HG03039 (cell line): Measurements from ENCODE around the gene LVRN.
"Not testable (repeated sequence)": the region's sequence is repeated elsewhere in the genome, so short reads cannot be mapped to it uniquely, and the experiment has no call there.

Source experiments
- ATAC-seq: cut with Tn5 transposase; IDR thresholded peaks from one replicate; pipeline ENCODE4 v1.9.1; 2021; ENCODE audit warnings: mild to moderate bottlenecking, moderate library complexity; ENCODE audit not compliant: unreplicated experiment

Gene LVRN, protein sequence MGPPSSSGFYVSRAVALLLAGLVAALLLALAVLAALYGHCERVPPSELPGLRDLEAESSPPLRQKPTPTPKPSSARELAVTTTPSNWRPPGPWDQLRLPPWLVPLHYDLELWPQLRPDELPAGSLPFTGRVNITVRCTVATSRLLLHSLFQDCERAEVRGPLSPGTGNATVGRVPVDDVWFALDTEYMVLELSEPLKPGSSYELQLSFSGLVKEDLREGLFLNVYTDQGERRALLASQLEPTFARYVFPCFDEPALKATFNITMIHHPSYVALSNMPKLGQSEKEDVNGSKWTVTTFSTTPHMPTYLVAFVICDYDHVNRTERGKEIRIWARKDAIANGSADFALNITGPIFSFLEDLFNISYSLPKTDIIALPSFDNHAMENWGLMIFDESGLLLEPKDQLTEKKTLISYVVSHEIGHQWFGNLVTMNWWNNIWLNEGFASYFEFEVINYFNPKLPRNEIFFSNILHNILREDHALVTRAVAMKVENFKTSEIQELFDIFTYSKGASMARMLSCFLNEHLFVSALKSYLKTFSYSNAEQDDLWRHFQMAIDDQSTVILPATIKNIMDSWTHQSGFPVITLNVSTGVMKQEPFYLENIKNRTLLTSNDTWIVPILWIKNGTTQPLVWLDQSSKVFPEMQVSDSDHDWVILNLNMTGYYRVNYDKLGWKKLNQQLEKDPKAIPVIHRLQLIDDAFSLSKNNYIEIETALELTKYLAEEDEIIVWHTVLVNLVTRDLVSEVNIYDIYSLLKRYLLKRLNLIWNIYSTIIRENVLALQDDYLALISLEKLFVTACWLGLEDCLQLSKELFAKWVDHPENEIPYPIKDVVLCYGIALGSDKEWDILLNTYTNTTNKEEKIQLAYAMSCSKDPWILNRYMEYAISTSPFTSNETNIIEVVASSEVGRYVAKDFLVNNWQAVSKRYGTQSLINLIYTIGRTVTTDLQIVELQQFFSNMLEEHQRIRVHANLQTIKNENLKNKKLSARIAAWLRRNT

DNA sequence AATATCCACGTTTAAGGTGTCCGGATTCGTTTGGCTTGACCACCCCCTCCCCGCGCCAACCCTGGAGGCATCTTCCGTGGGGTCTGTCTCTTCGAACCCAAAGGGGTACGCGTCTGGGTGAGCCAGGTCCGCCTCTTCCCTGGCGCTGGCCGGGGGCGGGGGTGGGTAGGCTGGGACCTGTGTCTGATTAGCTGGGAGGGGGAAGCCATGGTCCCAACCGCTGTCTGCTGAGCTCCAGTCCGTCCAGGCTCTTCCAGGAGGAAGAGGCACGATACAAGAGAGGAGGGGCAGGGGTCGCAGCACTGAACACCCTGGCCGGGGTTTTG lies at the start of gene LVRN:
LVRN (plus strand) TSS at position 237 of the 326 bp plus-strand sequence. CDS start 143 bp downstream, outside the sequence.
- no peak for ATAC-seq

DNA sequence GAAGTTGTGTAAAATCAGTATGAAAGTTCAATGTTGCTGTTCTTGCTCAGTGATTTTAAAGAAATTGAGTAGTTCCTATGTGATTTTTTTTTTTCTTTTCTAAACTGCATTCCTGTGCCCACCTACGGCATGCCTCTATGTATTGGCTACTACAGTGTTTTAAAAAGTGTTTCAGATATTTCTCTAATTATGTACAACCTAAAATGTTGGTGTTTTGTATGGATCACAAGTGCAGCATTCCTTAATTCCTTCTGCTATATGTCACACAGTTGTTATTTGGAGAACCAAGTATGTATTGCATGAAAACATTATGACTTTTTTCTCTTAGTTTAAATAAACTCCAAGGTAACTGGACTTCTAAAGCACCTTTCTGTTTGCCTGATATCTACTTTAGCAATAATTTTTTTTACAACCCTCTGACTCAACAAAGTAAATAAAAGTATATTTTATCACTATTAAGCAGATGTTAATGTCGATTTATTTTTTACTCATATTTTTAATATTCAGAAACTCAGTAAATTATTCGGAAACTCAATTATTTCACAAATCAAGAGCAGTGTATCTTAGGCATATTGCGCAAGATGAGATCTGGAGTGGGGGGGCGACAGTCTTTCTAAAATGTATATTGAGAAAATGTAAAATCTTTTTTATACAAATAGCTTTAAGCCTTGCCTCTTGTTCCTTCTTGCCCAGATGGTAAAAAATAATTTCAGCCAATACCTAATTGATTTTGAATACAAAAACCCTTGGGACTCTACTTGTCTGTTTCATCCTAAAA lies 48.5 kb upstream of the LVRN start:
- not testable (repeated sequence) for ATAC-seq

DNA sequence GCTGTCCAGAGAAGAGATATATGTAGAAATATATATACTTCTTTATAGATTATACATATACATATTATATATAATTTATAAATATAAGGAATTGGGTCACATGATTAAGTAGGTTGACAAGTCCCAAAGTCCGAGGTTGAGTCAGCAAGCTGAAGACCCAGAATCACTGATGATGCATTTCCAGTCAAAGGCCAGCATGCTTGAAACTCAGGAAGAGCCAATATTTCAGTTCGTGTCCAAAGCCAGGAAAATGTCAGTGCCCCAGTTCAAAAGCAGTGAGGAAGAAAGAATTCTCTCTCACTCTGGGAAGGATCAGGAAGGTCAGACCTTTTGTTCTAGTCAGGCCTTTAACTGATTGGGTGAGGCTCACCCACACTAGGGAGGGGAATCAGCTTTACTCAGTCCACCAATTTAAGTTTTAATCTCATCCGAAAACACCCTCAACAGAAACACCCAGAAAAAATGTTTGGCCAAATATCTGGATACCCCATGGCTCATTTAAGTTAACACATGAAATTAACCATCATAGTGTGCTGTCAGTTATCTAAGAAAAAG lies 42.0 kb upstream of the LVRN start:
- no peak for ATAC-seq

DNA sequence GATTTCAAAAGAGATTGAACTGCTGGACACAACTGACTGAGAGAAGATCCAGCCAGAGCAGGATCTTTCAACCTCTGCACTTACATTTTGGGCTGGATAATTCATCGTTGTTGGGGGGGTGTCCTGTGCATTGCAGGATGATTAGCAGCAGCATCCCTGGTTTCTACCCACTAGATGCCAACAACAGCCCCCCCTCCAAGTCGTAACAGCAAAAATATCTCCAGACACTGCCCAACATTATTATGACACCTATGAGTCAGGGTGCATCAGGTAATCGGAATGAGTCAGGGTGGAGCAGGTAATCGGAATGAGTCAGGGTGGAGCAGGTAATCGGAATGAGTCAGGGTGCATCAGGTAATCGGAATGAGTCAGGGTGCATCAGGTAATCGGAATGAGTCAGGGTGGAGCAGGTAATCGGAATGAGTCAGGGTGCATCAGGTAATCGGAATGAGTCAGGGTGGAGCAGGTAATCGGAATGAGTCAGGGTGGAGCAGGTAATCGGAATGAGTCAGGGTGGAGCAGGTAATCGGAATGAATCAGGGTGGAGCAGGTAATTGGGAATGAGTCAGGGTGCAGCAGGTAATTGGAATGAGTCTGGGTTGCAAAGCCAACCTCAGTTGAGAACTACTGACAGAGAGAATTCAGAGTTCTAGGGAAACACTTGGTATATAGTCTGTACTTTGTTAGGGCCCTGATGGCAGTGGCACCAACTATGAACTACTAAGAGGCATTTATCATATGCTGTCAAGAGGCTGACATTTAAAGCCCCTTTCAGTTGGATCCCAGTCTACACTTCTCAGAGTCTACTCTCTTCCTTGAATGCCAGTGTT lies 33.5 kb upstream of the LVRN start:
- ATAC-seq: not testable (repeated sequence)

DNA sequence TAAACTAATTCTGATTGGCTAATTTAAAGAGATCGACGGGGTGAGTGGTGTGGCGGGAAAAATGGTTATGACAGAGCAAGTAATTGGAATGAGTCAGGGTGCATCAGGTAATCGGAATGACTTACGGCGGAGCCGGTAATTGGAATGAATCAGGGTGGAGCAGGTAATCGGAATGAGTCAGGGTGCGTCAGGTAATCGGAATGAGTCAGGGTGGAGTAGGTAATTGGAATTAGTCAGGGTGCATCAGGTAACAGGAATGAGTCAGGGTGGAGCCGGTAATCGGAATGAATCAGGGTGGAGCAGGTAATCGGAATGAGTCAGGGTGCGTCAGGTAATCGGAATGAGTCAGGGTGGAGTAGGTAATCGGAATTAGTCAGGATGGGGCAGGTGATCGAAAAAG lies 32.1 kb upstream of the LVRN start:
- not testable (repeated sequence) for ATAC-seq

DNA sequence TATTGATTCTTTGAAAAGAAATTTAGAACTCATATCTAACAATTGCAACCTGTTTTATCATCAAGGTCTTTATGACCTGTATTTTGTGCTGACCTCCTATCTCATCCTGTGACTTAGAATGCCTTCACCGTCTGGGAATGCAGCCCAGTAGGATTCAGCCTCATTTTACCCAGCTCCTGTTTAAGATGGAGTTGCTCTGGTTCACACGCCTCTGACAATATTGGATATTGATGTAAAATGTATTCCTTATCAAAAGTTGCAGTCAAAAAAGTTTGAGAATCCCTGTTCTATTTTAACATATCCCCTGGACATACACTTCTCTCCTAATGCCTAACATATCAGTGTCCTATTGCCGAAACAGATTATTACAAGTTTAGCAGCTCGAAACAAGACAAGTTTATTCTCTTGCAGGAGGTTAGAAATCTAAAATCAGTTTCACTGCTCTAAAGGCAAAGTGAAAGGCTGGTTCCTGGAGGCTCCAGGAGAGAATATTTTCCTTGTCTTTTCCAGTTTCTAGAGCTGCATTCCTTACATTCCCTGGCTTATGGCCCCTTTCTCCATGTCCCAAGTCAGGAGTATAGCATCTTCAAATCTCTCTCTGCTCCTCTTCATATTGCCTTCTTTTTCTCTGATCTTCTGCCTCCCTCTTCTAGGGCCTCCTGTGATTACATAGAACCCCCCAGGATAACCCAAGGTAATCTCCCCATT lies 31.5 kb upstream of the LVRN start:
- ATAC-seq: no peak

DNA sequence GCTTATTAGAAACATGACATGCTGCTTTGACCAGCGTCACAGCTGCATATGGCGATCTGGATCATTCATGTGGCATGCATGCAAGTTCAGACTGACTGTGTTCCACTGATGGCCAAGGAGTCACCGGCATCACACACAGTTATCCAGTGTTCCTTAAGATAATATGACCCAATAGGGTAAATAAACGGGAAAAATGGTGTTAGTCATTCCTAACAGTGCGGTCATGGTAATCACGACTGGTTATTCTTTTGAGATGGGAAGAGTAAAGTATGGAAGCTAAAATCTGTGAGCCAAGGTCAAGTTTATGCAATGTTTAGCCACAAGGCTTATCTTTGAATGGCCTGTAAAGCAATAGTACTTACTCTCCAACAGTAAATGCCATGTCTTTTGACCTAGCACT lies 29.3 kb upstream of the LVRN start:
- no peak for ATAC-seq

DNA sequence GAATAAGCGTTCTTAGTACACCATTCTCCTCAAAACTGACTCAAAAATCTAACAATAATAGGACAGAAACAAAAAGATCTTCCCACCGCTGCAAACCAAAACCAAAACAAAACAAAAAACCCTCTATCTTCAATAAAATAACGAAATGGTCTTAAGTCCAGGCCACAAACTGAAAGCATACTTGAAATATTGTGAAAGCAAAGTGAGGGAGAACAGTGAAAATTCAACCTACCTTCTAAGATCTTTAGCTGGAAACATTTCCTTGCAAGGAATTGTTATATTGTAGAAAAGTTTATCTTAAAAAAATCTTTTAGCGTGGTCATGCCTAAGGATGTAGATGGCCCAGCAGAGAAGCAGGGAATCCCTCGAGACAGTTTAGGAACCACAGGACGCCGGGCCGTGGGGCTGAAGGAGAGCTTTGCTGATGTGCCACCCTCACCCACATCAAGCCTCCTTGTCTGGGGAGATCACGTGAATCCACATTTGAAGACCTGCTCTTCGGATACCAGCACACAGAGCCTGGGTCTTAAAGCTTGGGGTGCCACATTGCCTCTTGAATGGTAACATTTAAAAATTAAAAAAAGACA lies 27.8 kb upstream of the LVRN start:
- ATAC-seq: no peak

DNA sequence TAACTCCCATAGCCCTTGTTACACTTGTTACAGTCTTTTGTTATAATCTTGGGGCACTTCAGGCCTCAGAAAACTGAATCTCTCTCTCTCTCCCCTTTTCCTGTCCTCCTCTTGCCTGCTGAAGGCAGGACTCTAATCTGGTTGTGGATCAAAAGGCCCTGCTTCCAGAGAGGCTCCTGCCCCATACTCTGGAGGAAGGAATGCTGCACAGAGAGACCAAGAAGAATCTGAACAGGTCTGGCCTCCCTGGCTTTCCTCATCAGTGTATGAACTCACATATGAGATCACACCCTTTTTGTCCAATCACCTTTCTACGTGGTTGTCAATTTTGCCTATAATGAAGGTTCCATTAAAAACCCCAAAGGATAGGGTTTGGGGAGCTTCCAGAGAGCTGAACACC lies 26.2 kb upstream of the LVRN start:
- no peak for ATAC-seq

DNA sequence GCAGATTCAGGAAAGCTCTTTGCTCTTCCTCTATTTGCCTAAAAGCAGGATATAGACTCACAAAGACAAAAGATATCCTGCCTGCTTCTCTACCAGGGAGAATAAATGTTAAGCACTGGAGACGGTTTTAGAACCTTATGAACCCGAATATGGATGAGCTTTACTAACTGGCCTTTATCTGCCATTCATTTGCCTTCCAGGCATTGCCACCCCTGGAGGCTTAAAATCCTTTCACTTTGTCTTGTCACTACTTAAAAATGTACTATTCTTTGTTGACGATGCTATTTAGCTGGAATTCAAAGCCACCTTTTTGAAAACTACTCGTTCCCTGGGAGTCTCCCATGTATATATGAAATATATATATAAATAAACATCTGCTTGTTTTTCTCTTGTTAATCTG lies 23.2 kb upstream of the LVRN start:
- no peak for ATAC-seq

DNA sequence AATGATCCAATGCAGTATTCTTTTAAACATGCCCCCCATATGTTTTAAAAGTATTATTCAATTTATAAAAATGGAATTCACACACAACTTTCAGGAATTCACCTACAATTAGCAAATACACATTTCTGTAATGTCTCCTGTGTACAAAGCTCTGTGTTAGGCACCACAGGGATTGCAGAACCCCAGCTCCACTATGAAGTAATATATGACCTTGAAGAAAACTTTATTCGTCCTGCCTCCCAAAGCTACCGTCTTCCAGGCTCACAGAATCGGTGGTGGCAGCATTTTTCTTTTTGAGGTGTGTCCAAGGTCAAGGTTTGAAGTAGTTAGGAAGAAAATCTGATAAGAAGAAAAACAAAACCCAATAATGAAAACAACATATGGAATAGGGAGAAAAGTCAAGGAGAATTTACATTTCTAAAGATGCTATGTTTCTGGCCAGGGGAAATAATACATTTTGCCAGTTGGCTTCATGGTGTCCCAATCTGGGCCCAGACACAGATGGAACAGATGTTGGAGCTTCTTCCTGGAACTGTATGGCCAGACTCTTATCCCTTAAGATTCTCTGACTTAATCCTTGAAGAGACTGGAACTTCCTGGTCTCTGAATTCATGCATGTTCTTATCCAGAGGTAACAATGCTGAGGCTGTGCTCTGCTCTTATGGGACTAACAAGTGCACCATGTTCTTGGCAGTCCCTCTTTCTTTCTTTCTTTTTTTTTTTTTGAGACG lies 22.0 kb upstream of the LVRN start:
- no peak for ATAC-seq

DNA sequence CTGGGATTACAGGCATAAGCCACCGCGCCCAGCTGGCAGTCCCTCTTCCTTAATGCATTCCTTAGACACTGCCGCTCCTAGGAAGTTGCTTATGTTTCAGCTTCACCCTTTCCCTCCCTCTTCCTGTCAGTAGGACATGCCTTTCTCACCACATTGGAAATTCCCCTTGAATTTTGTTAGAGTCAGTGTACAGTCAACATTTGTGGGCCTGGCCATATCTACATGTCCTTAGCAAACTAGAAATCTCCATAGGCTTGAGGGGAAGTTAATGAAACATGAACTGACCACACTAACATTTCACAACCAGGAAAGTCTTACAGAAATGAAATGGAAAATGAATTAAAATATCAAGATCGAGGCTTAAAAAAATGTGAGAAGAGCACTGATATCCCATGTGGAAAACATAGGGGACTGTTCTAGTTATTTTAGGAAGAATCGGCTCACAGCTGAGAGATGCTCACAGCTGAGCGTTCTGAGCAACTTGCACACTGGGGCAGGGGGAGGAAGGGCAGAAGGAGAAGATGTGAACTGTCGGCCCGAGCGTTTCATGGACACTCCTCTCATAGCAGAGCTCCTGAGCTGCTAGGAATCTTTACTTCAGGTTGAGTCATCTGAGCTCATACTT lies 21.1 kb upstream of the LVRN start:
- ATAC-seq: no peak

DNA sequence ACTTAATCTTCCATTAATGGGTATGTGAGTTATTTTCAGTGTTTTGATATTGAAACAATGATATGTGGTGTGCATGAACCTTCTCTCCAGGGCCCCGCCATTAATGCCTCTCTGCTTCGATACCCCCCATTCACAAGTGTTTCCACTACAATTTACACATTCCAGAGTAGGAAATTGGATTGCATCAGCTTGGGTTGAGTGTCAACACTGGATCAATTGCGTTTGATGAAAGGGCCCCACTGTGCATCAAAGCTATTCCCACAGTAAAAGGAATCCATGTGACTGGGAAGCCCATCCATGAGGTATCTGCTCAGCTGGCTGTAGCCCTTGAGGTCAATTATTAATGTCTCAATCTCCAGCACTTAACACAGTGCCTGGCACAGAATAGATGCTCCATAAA lies 17.8 kb upstream of the LVRN start:
- ATAC-seq: no peak

DNA sequence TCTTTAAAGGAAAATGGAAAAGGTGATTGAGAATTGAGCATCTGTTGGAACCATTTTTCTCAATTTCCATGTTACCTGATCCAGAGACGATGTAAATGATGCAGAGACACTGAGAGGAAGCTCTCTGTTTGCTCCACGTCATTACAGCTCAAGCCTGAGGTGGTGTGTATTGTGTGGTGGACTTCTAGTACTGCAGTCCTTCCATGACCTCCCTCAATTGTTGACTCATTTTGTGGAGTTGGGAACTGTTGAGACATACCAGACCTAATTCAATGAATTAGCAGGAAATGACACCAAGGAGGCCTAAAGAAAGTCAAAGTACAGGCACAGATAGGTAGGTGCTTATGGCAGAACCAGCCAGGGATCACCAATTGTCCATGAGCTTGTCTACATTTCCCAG lies 15.6 kb upstream of the LVRN start:
- ATAC-seq: no peak

DNA sequence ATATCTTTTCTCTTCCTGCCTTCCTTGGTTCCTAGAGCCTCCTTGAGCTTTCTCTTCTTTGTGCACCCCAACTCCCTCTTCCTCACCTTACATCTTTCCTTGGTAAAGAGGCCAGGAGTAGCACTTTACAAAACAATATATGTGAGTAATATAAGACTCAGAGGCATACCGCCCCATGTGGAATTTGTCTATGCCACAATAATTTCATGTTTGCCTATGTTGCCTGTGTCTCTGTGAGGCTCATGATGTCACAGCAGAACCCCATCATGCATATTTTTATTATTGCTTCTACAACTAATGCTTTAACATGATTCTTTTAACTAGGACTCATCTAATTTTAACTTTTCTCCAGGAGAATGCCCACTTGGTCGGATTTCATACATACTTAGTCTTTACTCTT lies 15.0 kb upstream of the LVRN start:
- no peak for ATAC-seq

DNA sequence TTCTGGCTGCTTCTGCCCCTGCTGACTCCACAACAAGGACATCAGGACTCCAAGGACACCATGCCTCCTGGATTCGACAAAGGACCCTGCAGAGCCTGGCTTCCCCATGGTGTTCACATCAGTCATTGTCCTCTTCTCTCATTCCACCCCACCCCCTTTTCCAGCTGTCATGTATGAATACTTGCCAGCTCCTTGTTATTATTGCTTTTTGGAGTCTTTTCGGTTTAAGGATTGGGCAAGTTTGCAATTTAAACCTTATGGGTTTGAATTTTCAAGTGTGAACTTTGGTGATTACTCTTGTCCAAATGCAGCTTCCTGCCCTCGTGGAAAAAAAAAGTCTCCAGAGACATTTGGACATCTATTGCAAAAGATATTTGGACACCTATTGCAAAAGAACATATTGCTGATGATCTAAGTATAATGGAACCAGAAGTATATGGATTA lies 14.2 kb upstream of the LVRN start:
- ATAC-seq: no peak

DNA sequence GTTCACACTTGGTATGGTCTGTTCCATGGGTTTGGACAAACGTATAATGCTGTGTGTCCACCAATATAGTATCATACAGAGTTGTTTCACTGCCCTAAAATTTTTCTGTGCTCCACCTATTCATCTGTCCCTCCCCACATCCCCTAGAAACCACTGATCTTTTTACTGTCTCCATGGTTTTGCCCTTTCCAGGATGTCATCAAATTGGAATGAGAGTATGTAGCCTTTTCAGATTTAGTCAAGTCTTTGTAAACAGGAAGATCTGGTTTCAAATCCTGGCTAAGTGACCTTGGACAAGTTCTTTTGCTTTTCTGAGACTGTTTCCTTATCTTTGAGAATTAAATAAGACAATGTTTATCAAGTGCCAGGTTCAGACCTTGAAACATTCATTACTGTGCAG lies 13.2 kb upstream of the LVRN start:
- no peak for ATAC-seq

DNA sequence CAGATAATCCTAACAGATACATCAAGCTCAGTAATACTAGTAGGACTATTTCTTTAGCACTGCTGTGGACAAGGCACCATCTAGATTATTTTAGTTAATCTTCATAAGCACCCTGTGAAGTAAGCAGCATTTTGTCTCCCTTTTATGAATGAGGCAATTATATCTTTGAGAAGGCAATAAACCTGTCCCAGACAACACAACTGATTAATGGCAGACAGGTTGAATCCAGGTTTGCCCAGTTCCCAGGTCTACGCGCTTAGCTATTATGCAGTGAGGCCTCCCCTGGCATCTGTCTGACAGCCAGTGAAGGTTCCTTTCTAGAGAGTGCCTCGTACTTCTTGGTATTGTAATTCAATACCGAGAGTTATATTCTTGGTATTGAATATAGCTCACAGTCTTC lies 9.7 kb upstream of the LVRN start:
- no peak for ATAC-seq
